HepG2 (cell line): ENCODE data around the gene CLHC1. TPM values are rescaled to one million over a fixed set of nuclear protein-coding genes. Genes with fewer than 3 reads are reported as not detected.
A peak's percentile ranks its signal among the peaks of the same experiment; 100 is the strongest.

Source experiments
- CEBPB ChIP-seq: IDR thresholded peaks from 2 replicates; pipeline ENCODE4 v1.6.1; 2011; ENCODE audit warnings: low read depth, low read length, improper control_type of control experiment, borderline replicate concordance
- FOXO1 ChIP-seq: sonication (generic); formaldehyde crosslinking; IDR thresholded peaks from 2 replicates; pipeline ENCODE4 v1.4.0; 2020; ENCODE audit warnings: missing genetic modification reagents
- GATAD2A ChIP-seq: IDR thresholded peaks from 2 replicates; pipeline ENCODE4 v1.6.1; 2016
- HNRNPH1 ChIP-seq: fragments of 200-400 bp; formaldehyde crosslinking; optimal IDR thresholded peaks from 2 replicates; pipeline ENCODE3; 2017; ENCODE audit warnings: mild to moderate bottlenecking, low read depth, low read length
- IRF9 ChIP-seq: sonication (generic); formaldehyde crosslinking; IDR thresholded peaks from 2 replicates; pipeline ENCODE4 v1.8.0; 2022; ENCODE audit warnings: missing genetic modification reagents, mild to moderate bottlenecking, borderline replicate concordance
- KDM4B ChIP-seq: sonication (generic); formaldehyde crosslinking; IDR thresholded peaks from 2 replicates; pipeline ENCODE4 v1.4.0; 2020; ENCODE audit warnings: missing genetic modification reagents
- KLF11 ChIP-seq: IDR thresholded peaks from 2 replicates; pipeline ENCODE4 v1.6.1; 2016; ENCODE audit warnings: missing compliant biosample characterization
- MBD4 ChIP-seq: IDR thresholded peaks from 2 replicates; pipeline ENCODE4 v1.6.1; 2012; ENCODE audit warnings: low read length, inconsistent platforms, borderline replicate concordance
- NAIF1 ChIP-seq: sonication (generic); formaldehyde crosslinking; IDR thresholded peaks from 2 replicates; pipeline ENCODE4 v1.5.0; 2020; ENCODE audit warnings: mild to moderate bottlenecking, missing genetic modification reagents, borderline replicate concordance
- RXRA ChIP-seq: sonication (generic); formaldehyde crosslinking; IDR thresholded peaks from 2 replicates; pipeline ENCODE4 v1.5.1; 2020; ENCODE audit warnings: missing genetic modification reagents
- SIX1 ChIP-seq: sonication (generic); formaldehyde crosslinking; IDR thresholded peaks from 2 replicates; pipeline ENCODE4 v1.4.0; 2020; ENCODE audit warnings: missing genetic modification reagents, borderline replicate concordance
- SRF ChIP-seq: IDR thresholded peaks from 2 replicates; pipeline ENCODE4 v1.6.1; 2011; ENCODE audit warnings: mild to moderate bottlenecking, low read depth, low read length, moderate library complexity
- THAP8 ChIP-seq: sonication (generic); formaldehyde crosslinking; IDR thresholded peaks from 2 replicates; pipeline ENCODE4 v1.5.1; 2020; ENCODE audit warnings: missing genetic modification reagents, mild to moderate bottlenecking, borderline replicate concordance
- ZBTB20 ChIP-seq: sonication (generic); formaldehyde crosslinking; IDR thresholded peaks from 2 replicates; pipeline ENCODE4 v1.8.1; 2023; ENCODE audit warnings: missing genetic modification reagents, low read depth, mild to moderate bottlenecking, borderline replicate concordance
- ZFP82 ChIP-seq: sonication (generic); formaldehyde crosslinking; IDR thresholded peaks from 2 replicates; pipeline ENCODE4 v1.5.1; 2020; ENCODE audit warnings: mild to moderate bottlenecking, missing genetic modification reagents, borderline replicate concordance
- ZNF350 ChIP-seq: sonication (generic); formaldehyde crosslinking; IDR thresholded peaks from 2 replicates; pipeline ENCODE4 v1.4.0; 2020; ENCODE audit warnings: mild to moderate bottlenecking, low read depth, missing genetic modification reagents, borderline replicate concordance
- ZNF614 ChIP-seq: IDR thresholded peaks from 2 replicates; pipeline ENCODE4 v1.6.1; 2018; ENCODE audit warnings: missing biosample characterization, missing genetic modification reagents, inconsistent platforms, borderline replicate concordance
- polyA plus RNA-seq, 8 experiments: library from polyadenylated mRNA; depleted of rRNA in 3 of 8; stranded (reverse) in 7 of 8; unstranded in 1 of 8; fragments of >200 nt; fragmentation: Illumina TruSeq in 4 of 8; extraction: Trizol in 4 of 8; gene quantifications; 2 replicates each; pipeline versions ENCODE4 v1.2.1 to v1.2.3, GENCODE V29; 2011 to 2016; ENCODE audit warnings: low read depth in 4 of 8, missing spikeins in 1 of 8, mixed read lengths in 1 of 8; ENCODE audit not compliant: insufficient read depth in 1 of 8
- total RNA-seq, 5 experiments: library from RNA; depleted of rRNA; stranded (reverse); fragments of >200 nt; fragmentation: Illumina TruSeq; extraction: Trizol; gene quantifications; 2 replicates each; pipeline ENCODE4 v1.2.3, GENCODE V29; 2016; ENCODE audit warnings: low read depth in 1 of 5
- TF ChIP-seq, protein P1 (sequence below): sonication (generic); formaldehyde crosslinking; IDR thresholded peaks from 2 replicates; pipeline ENCODE4 v1.4.0; 2020; ENCODE audit warnings: mild to moderate bottlenecking, missing genetic modification reagents
- TF ChIP-seq, protein P2 (sequence below): sonication (generic); formaldehyde crosslinking; IDR thresholded peaks from 2 replicates; pipeline ENCODE4 v1.4.0; 2020; ENCODE audit warnings: missing genetic modification reagents
- TF ChIP-seq, protein P3 (sequence below): sonication (generic); formaldehyde crosslinking; IDR thresholded peaks from 2 replicates; pipeline ENCODE4 v1.5.1; 2020; ENCODE audit warnings: mild to moderate bottlenecking, missing genetic modification reagents, moderate library complexity
- TF ChIP-seq, protein P4 (sequence below): sonication (generic); formaldehyde crosslinking; IDR thresholded peaks from 2 replicates; pipeline ENCODE4 v1.4.0; 2020; ENCODE audit warnings: missing genetic modification reagents, mild to moderate bottlenecking, borderline replicate concordance

CLHC1 gene
- total and polyA plus RNA-seq, 2 of the 13 experiments (the other 11 are each of a cell fraction or from before 2014, with no cell fraction given): 9.8 to 12.6 TPM

- TF ChIP-seq THAP8 (CRISPR knock-in tag) (peak; percentile 26; the same call in 1 of the 2 replicates), CEBPB (no peak), ZNF614 (CRISPR knock-in tag) (peak; percentile 97), GATAD2A (CRISPR knock-in tag) (peak; percentile 94), KLF11 (CRISPR knock-in tag) (peak; percentile 85), IRF9 (CRISPR knock-in tag) (peak; percentile 98), RXRA (CRISPR knock-in tag) (peak; percentile 94), HNRNPH1 (peak; percentile 94), MBD4 (peak; percentile 30; the same call in 1 of the 2 replicates), ZBTB20 (CRISPR knock-in tag) (peak; percentile 85), ZNF350 (CRISPR knock-in tag) (peak; percentile 100), SIX1 (CRISPR knock-in tag) (peak; percentile 81; the same call in 1 of the 2 replicates), ZFP82 (CRISPR knock-in tag) (peak; percentile 23; the same call in 1 of the 2 replicates), KDM4B (CRISPR knock-in tag) (peak; percentile 98), FOXO1 (CRISPR knock-in tag) (peak; percentile 88), SRF (peak; percentile 87), NAIF1 (CRISPR knock-in tag) (peak; percentile 95)
- TF ChIP-seq, protein P1, sequence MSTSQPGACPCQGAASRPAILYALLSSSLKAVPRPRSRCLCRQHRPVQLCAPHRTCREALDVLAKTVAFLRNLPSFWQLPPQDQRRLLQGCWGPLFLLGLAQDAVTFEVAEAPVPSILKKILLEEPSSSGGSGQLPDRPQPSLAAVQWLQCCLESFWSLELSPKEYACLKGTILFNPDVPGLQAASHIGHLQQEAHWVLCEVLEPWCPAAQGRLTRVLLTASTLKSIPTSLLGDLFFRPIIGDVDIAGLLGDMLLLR: peak; percentile 36; the same call in 1 of the 2 replicates
- TF ChIP-seq, protein P2, sequence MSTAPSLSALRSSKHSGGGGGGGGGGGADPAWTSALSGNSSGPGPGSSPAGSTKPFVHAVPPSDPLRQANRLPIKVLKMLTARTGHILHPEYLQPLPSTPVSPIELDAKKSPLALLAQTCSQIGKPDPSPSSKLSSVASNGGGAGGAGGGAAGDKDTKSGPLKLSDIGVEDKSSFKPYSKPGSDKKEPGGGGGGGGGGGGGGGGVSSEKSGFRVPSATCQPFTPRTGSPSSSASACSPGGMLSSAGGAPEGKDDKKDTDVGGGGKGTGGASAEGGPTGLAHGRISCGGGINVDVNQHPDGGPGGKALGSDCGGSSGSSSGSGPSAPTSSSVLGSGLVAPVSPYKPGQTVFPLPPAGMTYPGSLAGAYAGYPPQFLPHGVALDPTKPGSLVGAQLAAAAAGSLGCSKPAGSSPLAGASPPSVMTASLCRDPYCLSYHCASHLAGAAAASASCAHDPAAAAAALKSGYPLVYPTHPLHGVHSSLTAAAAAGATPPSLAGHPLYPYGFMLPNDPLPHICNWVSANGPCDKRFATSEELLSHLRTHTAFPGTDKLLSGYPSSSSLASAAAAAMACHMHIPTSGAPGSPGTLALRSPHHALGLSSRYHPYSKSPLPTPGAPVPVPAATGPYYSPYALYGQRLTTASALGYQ (CRISPR knock-in tag): peak; percentile 83
- TF ChIP-seq, protein P3, sequence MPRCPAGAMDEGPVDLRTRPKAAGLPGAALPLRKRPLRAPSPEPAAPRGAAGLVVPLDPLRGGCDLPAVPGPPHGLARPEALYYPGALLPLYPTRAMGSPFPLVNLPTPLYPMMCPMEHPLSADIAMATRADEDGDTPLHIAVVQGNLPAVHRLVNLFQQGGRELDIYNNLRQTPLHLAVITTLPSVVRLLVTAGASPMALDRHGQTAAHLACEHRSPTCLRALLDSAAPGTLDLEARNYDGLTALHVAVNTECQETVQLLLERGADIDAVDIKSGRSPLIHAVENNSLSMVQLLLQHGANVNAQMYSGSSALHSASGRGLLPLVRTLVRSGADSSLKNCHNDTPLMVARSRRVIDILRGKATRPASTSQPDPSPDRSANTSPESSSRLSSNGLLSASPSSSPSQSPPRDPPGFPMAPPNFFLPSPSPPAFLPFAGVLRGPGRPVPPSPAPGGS (CRISPR knock-in tag): peak; percentile 92
- TF ChIP-seq, protein P4, sequence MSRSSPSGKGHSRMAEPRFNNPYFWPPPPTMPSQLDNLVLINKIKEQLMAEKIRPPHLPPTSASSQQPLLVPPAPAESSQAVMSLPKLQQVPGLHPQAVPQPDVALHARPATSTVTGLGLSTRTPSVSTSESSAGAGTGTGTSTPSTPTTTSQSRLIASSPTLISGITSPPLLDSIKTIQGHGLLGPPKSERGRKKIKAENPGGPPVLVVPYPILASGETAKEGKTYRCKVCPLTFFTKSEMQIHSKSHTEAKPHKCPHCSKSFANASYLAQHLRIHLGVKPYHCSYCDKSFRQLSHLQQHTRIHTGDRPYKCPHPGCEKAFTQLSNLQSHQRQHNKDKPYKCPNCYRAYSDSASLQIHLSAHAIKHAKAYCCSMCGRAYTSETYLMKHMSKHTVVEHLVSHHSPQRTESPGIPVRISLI: peak; percentile 75; the same call in 1 of the 2 replicates
Measured at GRCh38 chr2:55268907-55269644, 37.0 kb upstream of the CLHC1 start, which contains the start of gene MTIF2 (continued).
